GM19467 (cell line): ENCODE measurements around the gene ATG16L1.
"Not testable (repeated sequence)": the region's sequence is repeated elsewhere in the genome, so short reads cannot be mapped to it uniquely, and the experiment has no call there.

Experiments used
- ATAC-seq: cut with Tn5 transposase; IDR thresholded peaks from one replicate; pipeline ENCODE4 v1.9.1; 2021; ENCODE audit warnings: mild to moderate bottlenecking, moderate library complexity; ENCODE audit not compliant: unreplicated experiment

Gene ATG16L1

GRCh38 chr2:233328922-233329321 lies 77.4 kb downstream of the ATG16L1 start:
- no peak for ATAC-seq

GRCh38 chr2:233329489-233330135 lies 78.1 kb downstream of the ATG16L1 start:
- no peak for ATAC-seq

- ATAC-seq = peak; percentile 90
Observed at GRCh38 chr2:233331536-233331935, 80.1 kb downstream of the ATG16L1 start.

GRCh38 chr2:233332125-233332524 lies 80.7 kb downstream of the ATG16L1 start:
- ATAC-seq = no peak

GRCh38 chr2:233334915-233335314 lies 83.4 kb downstream of the ATG16L1 start:
- no peak for ATAC-seq

- ATAC-seq = not testable (repeated sequence)
Observed at GRCh38 chr2:233336091-233336490, 84.6 kb downstream of the ATG16L1 start.

GRCh38 chr2:233336541-233336940 lies 85.1 kb downstream of the ATG16L1 start:
- ATAC-seq = no peak

- no peak for ATAC-seq
Observed at GRCh38 chr2:233338046-233338445, 86.6 kb downstream of the ATG16L1 start.

GRCh38 chr2:233338812-233339368 lies 87.4 kb downstream of the ATG16L1 start:
- no peak for ATAC-seq

- ATAC-seq = no peak
Observed at GRCh38 chr2:233339427-233339826, 88.0 kb downstream of the ATG16L1 start.

GRCh38 chr2:233341296-233341695 lies 89.8 kb downstream of the ATG16L1 start:
- no peak for ATAC-seq

- ATAC-seq = no peak
Observed at GRCh38 chr2:233342301-233342700, 90.8 kb downstream of the ATG16L1 start.

GRCh38 chr2:233343171-233343705 lies 91.8 kb downstream of the ATG16L1 start:
- ATAC-seq = no peak
